Measurements from ENCODE around the gene PTPN6. TPM values are rescaled to one million over a fixed set of nuclear protein-coding genes. Genes with fewer than 3 reads are reported as not detected.
"Not testable (repeated sequence)": the region's sequence is repeated elsewhere in the genome, so short reads cannot be mapped to it uniquely, and the experiment has no call there.

The PTPN6 gene
- total RNA-seq, result 10 to 100 TPM; 40.0 to 43.9 TPM
- long read RNA-seq, transcript PTPN6-202 (16 exons, 2,159 nt), result major isoform, 6 of 29 reads
- long read RNA-seq, partial matches to known transcripts, result 10 of 29 reads
- long read RNA-seq, other reads (novel, unspliced or antisense), result 10 of 29 reads

GRCh38 chr12:6950811-6951540 lies at the start of gene PTPN6:
TSS of gene PTPN6 (plus strand) at chr12:6951356. CDS start at chr12:6951513, 157 bp downstream.
- ATAC-seq, result no peak
- intact Hi-C loops (cut with DNase I, micrococcal nuclease), result loop anchor here in 1 of 2 donors (10.0 kb wide), 1 partner anchor 154 kb away; the partner anchor contains the start of gene C1RL
- peak; percentile 68 to 73 for DNase-seq

GRCh38 chr12:6902448-6902847 lies 48.7 kb upstream of the PTPN6 start:
- no peak for DNase-seq
- peak; percentile 6 for ATAC-seq
- intact Hi-C loops (cut with DNase I, micrococcal nuclease), result no loop called here

- ATAC-seq, result no peak
- no peak for DNase-seq
- intact Hi-C loops (cut with DNase I, micrococcal nuclease), result no loop called here
These were observed 47.4 kb upstream of the PTPN6 start for GRCh38 chr12:6903722-6904121.

GRCh38 chr12:6904280-6905276 lies 46.6 kb upstream of the PTPN6 start, which contains the start of gene LRRC23:
TSS of gene LRRC23 (plus strand) at chr12:6904822. CDS start at chr12:6905634, 812 bp downstream.
- DNase-seq (peak; percentile 98 to 100), ATAC-seq (peak; percentile 86)
- intact Hi-C loops (cut with DNase I, micrococcal nuclease), result no loop called here

- ATAC-seq, result no peak
- DNase-seq, result no peak
- intact Hi-C loops (cut with DNase I, micrococcal nuclease), result no loop called here
These were observed 45.6 kb upstream of the PTPN6 start for GRCh38 chr12:6905414-6906040.

GRCh38 chr12:6908141-6908540 lies 43.0 kb upstream of the PTPN6 start:
- ATAC-seq; intact Hi-C loops (cut with DNase I, micrococcal nuclease); DNase-seq: not testable (repeated sequence)

GRCh38 chr12:6909421-6910145 lies 41.6 kb upstream of the PTPN6 start:
- intact Hi-C loops (cut with DNase I, micrococcal nuclease), result no loop called here
- ATAC-seq (no peak), DNase-seq (no peak)

- intact Hi-C loops (cut with DNase I, micrococcal nuclease), result no loop called here
- ATAC-seq, result no peak
- no peak for DNase-seq
These were observed 38.8 kb upstream of the PTPN6 start for GRCh38 chr12:6912164-6912935.

GRCh38 chr12:6914246-6914946 lies 36.8 kb upstream of the PTPN6 start, which contains the start of gene ENO2:
TSS of gene ENO2 (plus strand) at chr12:6914580. CDS start at chr12:6915833, 1,253 bp downstream.
- intact Hi-C loops (cut with DNase I, micrococcal nuclease), result no loop called here

GRCh38 chr12:6914947-6915788 lies 36.0 kb upstream of the PTPN6 start:
- DNase-seq (peak in 1 of 2 donors; percentile 52), ATAC-seq (peak; percentile 41)
- intact Hi-C loops (cut with DNase I, micrococcal nuclease), result no loop called here

More at GRCh38 chr12:6914246-6914946, 36.8 kb upstream of the PTPN6 start, which contains the start of gene ENO2:
- DNase-seq (peak; percentile 80), ATAC-seq (peak; percentile 76)

GRCh38 chr12:6915789-6916285 lies 35.3 kb upstream of the PTPN6 start:
- DNase-seq (no peak), ATAC-seq (no peak)
- intact Hi-C loops (cut with DNase I, micrococcal nuclease), result no loop called here

- ATAC-seq (no peak), DNase-seq (no peak)
- intact Hi-C loops (cut with DNase I, micrococcal nuclease), result no loop called here
These were observed 34.5 kb upstream of the PTPN6 start for GRCh38 chr12:6916426-6917200.

- intact Hi-C loops (cut with DNase I, micrococcal nuclease), result no loop called here
- ATAC-seq, result no peak
- no peak for DNase-seq
These were observed 33.5 kb upstream of the PTPN6 start for GRCh38 chr12:6917491-6918231.

- ATAC-seq (no peak), DNase-seq (no peak)
- intact Hi-C loops (cut with DNase I, micrococcal nuclease), result no loop called here
These were observed 31.6 kb upstream of the PTPN6 start for GRCh38 chr12:6919588-6919987.
